Measurements from ENCODE around the gene C7.
"Not testable (repeated sequence)": the region's sequence is repeated elsewhere in the genome, so short reads cannot be mapped to it uniquely, and the experiment has no call there.

The C7 gene

DNA sequence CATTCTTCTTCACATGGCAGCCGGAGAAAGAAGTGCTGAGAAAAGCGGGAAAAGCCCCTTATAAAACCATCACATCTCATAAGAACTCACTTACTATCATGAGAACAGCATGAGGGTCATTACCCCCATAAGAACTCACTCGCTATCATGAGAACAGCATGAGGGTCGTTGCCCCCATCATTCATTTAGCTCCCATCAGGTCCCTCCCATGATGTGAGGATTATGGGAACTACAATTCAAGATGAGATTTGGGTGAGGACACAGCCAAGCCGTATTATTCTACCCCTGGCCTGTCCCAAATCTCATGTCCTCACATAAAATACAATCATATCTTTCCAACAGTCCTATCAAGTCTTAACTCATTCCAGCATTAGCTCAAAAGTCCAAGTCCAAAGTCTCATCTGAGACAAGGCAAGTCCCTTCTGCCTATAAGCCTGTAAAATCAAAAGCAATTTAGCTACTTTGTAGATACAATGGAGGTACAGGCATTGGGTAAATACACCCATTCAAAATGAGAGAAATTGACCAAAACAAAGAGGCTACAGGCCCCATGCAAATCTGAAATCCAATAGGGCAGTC is 82.8 kb downstream of the C7 start:
- no peaks in the 10 kb centered on the region for H3K27me3 Mint-ChIP-seq
- H3K9me3 Mint-ChIP-seq: no peaks in the 10 kb centered on the region
- H3K27ac Mint-ChIP-seq: no peak overlapping the region
- H3K4me1 Mint-ChIP-seq (ENCODE audit: low read depth): no peaks in the 10 kb centered on the region
- no peaks in the 10 kb centered on the region for H3K36me3 Mint-ChIP-seq (ENCODE audit: low read depth)
- no peak overlapping the region for H3K4me3 Mint-ChIP-seq

DNA sequence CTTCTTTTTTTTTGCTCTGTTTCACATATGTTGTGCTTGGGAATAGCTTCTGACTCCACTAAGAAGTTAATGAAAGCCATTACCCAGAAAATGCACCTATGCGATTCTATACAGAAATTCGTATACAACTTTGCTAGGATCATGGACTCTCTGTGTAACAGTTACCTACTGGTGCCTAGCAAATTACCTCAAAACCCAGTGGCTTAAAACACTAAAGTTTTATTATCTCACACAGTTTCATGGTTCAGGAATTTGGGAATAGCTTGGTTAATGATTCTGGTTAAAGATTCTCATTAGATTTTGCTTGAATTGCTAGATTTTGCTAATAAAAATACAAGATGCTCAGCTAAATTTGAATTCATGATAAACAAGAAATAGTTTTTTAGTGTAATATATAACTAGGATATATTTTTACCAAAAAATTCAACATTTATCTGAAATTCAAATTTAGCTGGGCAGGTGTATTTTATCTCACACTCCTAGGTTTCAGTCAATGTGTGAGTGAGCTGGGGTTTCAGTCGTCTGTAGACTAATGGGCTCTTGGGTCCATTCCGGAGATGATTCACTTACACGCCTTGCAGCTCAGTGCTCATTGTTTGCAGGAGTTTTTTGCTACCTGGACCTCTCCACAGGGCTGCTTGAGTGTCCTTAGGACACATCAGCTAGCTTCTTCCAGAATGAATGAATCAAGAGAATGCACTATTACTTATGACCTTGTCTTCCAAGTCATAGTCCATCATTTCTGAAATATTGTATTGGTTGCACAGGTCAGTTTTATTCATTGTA is 86.7 kb downstream of the C7 start:
- no peaks in the 10 kb centered on the region for H3K36me3 Mint-ChIP-seq (ENCODE audit: low read depth)
- no peaks in the 10 kb centered on the region for H3K4me1 Mint-ChIP-seq (ENCODE audit: low read depth)
- H3K27me3 Mint-ChIP-seq: no peaks in the 10 kb centered on the region
- no peak overlapping the region for H3K27ac Mint-ChIP-seq
- no peaks in the 10 kb centered on the region for H3K9me3 Mint-ChIP-seq
- H3K4me3 Mint-ChIP-seq: no peak overlapping the region

- no peak overlapping the region for H3K27ac Mint-ChIP-seq
- no peaks in the 10 kb centered on the region for H3K36me3 Mint-ChIP-seq (ENCODE audit: low read depth)
- no peak overlapping the region for H3K4me3 Mint-ChIP-seq
- H3K4me1 Mint-ChIP-seq (ENCODE audit: low read depth): no peaks in the 10 kb centered on the region
- H3K9me3 Mint-ChIP-seq: no peaks in the 10 kb centered on the region
- H3K27me3 Mint-ChIP-seq: no peaks in the 10 kb centered on the region
Measured at GRCh38 chr5:40999142-40999541, 89.8 kb downstream of the C7 start.

GRCh38 chr5:40999966-41000365 is 90.7 kb downstream of the C7 start:
- Mint-ChIP-seq H3K36me3 (ENCODE audit: low read depth) (no peaks in the 10 kb centered on the region), H3K27me3 (no peaks in the 10 kb centered on the region), H3K9me3 (no peaks in the 10 kb centered on the region), H3K4me3 (no peak overlapping the region), H3K27ac (no peak overlapping the region), H3K4me1 (ENCODE audit: low read depth) (no peaks in the 10 kb centered on the region)

DNA sequence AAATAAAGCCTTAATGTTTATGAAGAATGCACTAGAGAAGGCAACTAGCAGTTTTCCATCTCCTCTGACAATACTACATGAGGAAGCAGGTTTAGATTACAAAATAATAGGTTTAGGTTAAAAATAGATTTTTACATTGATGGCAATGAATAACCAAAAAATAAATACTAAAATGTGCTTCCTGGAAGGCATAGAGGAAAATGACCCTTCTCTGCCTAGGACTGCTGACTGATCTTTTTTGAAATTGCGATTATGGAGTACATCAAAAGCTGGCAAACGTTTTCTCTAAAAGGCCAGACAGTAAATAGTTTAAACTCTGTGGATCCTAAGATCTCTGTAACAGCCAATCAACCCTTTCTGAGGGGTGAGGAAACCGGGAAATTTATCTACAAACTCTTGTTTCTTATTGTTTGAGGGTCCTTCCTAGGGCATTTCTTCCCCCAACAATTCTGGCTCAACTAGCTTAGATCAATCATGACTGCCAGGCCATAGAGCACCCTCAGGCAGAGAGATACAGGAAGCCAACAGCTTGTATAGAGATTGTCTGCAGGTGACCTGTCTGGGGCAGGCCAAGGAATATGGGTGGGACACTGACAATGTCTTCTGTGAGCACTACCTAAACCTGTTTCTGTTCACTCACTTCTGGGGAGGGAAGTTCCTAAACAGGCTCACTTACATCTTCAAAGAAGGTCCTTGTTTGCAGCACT is 94.5 kb downstream of the C7 start:
- Mint-ChIP-seq H3K36me3 (ENCODE audit: low read depth) (no peaks in the 10 kb centered on the region), H3K4me3 (no peak overlapping the region), H3K27me3 (no peaks in the 10 kb centered on the region), H3K27ac (no peak overlapping the region), H3K9me3 (no peaks in the 10 kb centered on the region), H3K4me1 (ENCODE audit: low read depth) (no peaks in the 10 kb centered on the region)

DNA sequence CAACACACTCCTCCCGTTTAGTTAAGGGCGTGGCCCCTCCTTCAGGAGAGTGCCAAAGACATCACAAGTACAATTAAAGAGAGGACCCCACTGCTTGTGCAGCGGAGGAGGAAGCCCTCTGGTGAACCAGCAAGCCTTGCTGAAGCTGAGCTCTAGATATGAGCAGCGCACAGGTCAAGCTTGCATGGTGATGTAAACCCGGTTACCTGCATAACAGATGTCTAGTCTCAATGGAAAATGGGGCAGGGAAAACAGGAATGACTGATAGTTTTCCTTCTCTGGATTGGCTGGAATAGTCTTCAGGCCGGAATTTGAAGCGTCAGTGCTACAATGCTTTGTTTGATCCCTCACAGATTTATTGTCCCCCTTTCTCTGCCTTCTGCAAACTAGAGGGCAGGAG is 95.6 kb downstream of the C7 start:
- Mint-ChIP-seq H3K4me1 (ENCODE audit: low read depth) (no peaks in the 10 kb centered on the region), H3K4me3 (no peak overlapping the region), H3K27ac (no peak overlapping the region), H3K36me3 (ENCODE audit: low read depth) (no peaks in the 10 kb centered on the region), H3K27me3 (no peaks in the 10 kb centered on the region), H3K9me3 (no peaks in the 10 kb centered on the region)

DNA sequence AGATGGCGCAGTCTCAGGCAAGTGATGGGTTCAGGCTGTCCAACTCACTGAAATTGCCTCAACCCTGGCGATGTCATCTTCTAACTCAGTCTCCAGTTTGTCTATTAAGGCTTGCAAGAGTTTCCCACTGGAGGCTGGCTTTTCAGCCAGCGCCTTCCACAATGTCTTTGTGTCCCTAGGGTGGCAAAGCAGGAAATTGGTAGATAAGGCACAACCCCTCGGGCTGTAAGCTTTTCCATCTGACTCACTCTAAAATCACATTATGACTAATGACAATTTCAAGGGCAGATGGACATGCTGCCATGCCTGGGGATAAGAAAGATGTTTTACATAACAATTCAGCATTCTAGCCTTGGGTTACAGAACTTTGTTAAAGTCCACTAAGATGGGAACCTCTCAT is 99.9 kb downstream of the C7 start:
- peaks cover 6% of the 10 kb centered on the region for H3K9me3 Mint-ChIP-seq
- H3K27ac Mint-ChIP-seq: no peak overlapping the region
- H3K4me3 Mint-ChIP-seq: no peak overlapping the region
- no peaks in the 10 kb centered on the region for H3K36me3 Mint-ChIP-seq (ENCODE audit: low read depth)
- H3K4me1 Mint-ChIP-seq (ENCODE audit: low read depth): no peaks in the 10 kb centered on the region
- no peaks in the 10 kb centered on the region for H3K27me3 Mint-ChIP-seq

DNA sequence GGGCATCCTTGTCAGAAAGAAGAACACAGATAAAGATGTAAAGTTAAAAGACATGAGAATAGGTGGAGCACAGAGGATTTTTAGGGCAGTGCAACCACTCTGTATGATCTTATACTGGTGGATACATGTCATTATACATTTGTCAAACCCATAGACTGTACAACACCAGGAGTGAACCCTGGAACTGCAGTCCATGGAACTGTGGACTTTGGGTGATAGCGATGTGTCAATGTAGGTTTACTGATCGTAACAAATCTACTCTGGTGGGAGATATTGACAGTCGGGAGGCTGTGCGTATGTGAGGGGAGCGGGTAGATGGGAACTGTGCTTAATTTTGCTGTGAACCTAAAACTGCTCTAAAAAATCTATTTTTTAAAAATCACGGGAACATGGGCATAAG is 101.3 kb downstream of the C7 start:
- Mint-ChIP-seq H3K4me3 (no peak overlapping the region), H3K4me1 (ENCODE audit: low read depth) (no peaks in the 10 kb centered on the region), H3K27me3 (no peaks in the 10 kb centered on the region), H3K36me3 (ENCODE audit: low read depth) (no peaks in the 10 kb centered on the region), H3K27ac (no peak overlapping the region), H3K9me3 (peaks cover 6% of the 10 kb centered on the region)

DNA sequence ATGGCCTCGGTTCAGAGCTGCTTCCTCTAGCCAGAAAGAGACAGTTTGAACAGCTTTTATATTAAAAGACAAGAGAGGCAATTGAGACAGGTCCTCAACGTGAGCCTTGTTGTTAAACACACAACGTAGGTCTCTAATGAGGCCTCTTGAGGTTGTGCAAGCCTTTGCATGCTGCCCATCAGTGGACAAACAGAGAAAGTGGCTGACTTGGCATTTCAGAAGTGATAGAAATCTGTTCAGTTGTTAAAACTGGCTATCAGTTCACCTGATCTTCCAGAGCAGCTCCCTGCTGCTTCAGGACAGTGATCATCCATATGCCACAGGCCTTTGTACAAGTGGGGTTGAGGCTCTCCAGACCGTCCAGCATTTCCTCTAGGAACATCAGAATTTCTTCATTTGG is 103.0 kb downstream of the C7 start:
- peaks cover 3% of the 10 kb centered on the region for H3K27me3 Mint-ChIP-seq
- H3K36me3 Mint-ChIP-seq (ENCODE audit: low read depth): no peaks in the 10 kb centered on the region
- H3K4me1 Mint-ChIP-seq (ENCODE audit: low read depth): no peaks in the 10 kb centered on the region

DNA sequence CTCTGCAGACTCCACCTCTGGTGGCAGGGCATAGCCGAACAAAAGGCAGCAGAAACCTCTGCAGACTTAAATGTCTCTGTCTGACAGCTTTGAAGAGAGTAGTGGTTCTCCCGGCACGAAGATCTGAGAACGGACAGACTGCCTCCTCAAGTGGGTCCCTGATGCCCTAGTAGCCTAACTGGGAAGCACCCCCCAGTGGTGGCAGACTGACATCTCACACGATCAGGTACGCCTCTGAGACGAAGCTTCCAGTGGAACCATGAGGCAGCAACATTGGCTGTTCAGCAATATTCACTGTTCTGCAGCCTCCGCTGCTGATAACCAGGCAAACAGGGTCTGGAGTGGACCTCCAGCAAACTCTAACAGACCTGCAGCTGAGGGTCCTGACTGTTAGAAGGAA is 113.3 kb downstream of the C7 start:
- H3K4me3 Mint-ChIP-seq; H3K9me3 Mint-ChIP-seq; H3K27me3 Mint-ChIP-seq; H3K4me1 Mint-ChIP-seq (ENCODE audit: low read depth); H3K36me3 Mint-ChIP-seq (ENCODE audit: low read depth); H3K27ac Mint-ChIP-seq: not testable (repeated sequence)

More for the DNA sequence above, 103.0 kb downstream of the C7 start:
- no peak overlapping the region for H3K4me3 Mint-ChIP-seq
- H3K27ac Mint-ChIP-seq: no peak overlapping the region
- H3K9me3 Mint-ChIP-seq: peaks cover 6% of the 10 kb centered on the region
